ENCODE data around the gene NHERF2.

GRCh38 chr16:2062801-2063200, 36.1 kb downstream of the NHERF2 start:
- TF ChIP-seq ZNF384 (IDR thresholded peaks at IDR 0.05) (no peak), FOXK2 (IDR thresholded peaks at IDR 0.05) (no peak)
